B cell (primary cell): ENCODE results near the gene CPLX3. TPM values are rescaled to one million over a fixed set of nuclear protein-coding genes. Genes with fewer than 3 reads are reported as not detected.
A peak's percentile ranks its signal among the peaks of the same experiment; 100 is the strongest.

Source experiments
- ATAC-seq: fragments of 200-7000 bp; cut with Tn5 transposase; one replicate; pipeline ENCODE4 v1.10.0; 2021; ENCODE audit warnings: low read depth, mild to moderate bottlenecking, moderate number of reproducible peaks, moderate library complexity
- CTCF ChIA-PET: fragments of 350-600 bp; sonication (Branson Sonifier 250); formaldehyde crosslinking; loops from one replicate; lab custom pipeline; 2021; ENCODE audit warnings: antibody characterized with exemption, inconsistent platforms; lab: Charles Lee
- POLR2A ChIA-PET: fragments of 350-600 bp; sonication (Branson Sonifier 250); formaldehyde crosslinking; loops from one replicate; lab custom pipeline; 2021; ENCODE audit warnings: antibody characterized with exemption; lab: Charles Lee
- DNase-seq: peaks from one replicate; pipeline ENCODE4 v3.0.0; 2013
- H2AFZ ChIP-seq: 2 replicates; pipeline ENCODE4 v1.6.1; 2012; ENCODE audit warnings: mild to moderate bottlenecking, low read depth, low read length; ENCODE audit not compliant: insufficient read depth, poor library complexity, severe bottlenecking
- H3K27ac ChIP-seq, 2 donors: 1 replicate in 1 of 2; 2 replicates in 1 of 2; pipeline ENCODE4 v1.5.1; 2012 to 2013; ENCODE audit warnings: low read length in 2 of 2, mild to moderate bottlenecking in 2 of 2, moderate library complexity in 1 of 2
- H3K27me3 ChIP-seq, 4 experiments: fragments of 200-600 bp in 1 of 4; sonication (generic) in 1 of 4; replicated peaks in 1 of 4; 1 replicate in 2 of 4; 2 replicates in 2 of 4; pipeline versions ENCODE4 v1.6.1 to v1.7.0; 2013 to 2016; ENCODE audit warnings: low read length in 3 of 4, mild to moderate bottlenecking in 2 of 4, mixed read lengths in 1 of 4, moderate library complexity in 1 of 4; ENCODE audit not compliant: insufficient read depth in 4 of 4, control insufficient read depth in 3 of 4; ENCODE audit errors: control extremely low read depth in 1 of 4
- H3K36me3 ChIP-seq, 2 experiments: replicated peaks in 1 of 2; 1 replicate in 1 of 2; 2 replicates in 1 of 2; pipeline versions ENCODE4 v1.6.1 to v1.7.1; 2013; ENCODE audit warnings: low read length in 1 of 2; ENCODE audit not compliant: insufficient read depth in 2 of 2, control insufficient read depth in 1 of 2; ENCODE audit errors: control extremely low read depth in 1 of 2, extremely low read depth in 1 of 2
- H3K4me1 ChIP-seq, 2 donors: fragments of 200-600 bp in 1 of 2; sonication (generic) in 1 of 2; 1 replicate in 1 of 2; 2 replicates in 1 of 2; pipeline versions ENCODE4 v1.5.1 to v1.6.1; 2013 to 2017; ENCODE audit warnings: low read length in 2 of 2; ENCODE audit not compliant: control insufficient read depth in 2 of 2, insufficient read depth in 2 of 2
- H3K4me2 ChIP-seq: replicated peaks from 2 replicates; pipeline ENCODE3; 2012; ENCODE audit warnings: mild to moderate bottlenecking, low read depth, low read length; ENCODE audit not compliant: poor library complexity, severe bottlenecking
- H3K4me3 ChIP-seq, 5 experiments: fragments of 200-600 bp in 1 of 5; sonication (generic) in 1 of 5; 1 replicate in 3 of 5; 2 replicates in 2 of 5; pipeline versions ENCODE4 v1.5.1 to v1.7.0; 2011 to 2016; ENCODE audit warnings: low read length in 4 of 5, mild to moderate bottlenecking in 4 of 5, low read depth in 2 of 5, control low read depth in 1 of 5, moderate library complexity in 1 of 5; ENCODE audit not compliant: insufficient read depth in 1 of 5; ENCODE audit errors: control extremely low read depth in 1 of 5, extremely low read depth in 1 of 5
- H3K79me2 ChIP-seq: fragments of 200-600 bp; sonication (generic); one replicate; pipeline ENCODE4 v1.6.0; 2016; ENCODE audit warnings: low read length; ENCODE audit not compliant: control insufficient read depth, insufficient read depth
- H3K9ac ChIP-seq: fragments of 200-600 bp; sonication (generic); 2 replicates; pipeline ENCODE4 v1.6.1; 2017; ENCODE audit warnings: mild to moderate bottlenecking, low read length, moderate library complexity
- H3K9me3 ChIP-seq, 3 donors: one replicate each; pipeline versions ENCODE4 v1.6.1 to v1.7.1; 2013; ENCODE audit warnings: low read length in 2 of 3; ENCODE audit not compliant: control insufficient read depth in 2 of 3, insufficient read depth in 1 of 3; ENCODE audit errors: control extremely low read depth in 1 of 3
- H4K20me1 ChIP-seq: 2 replicates; pipeline ENCODE4 v1.6.0; 2012; ENCODE audit warnings: mild to moderate bottlenecking, low read length; ENCODE audit not compliant: insufficient read depth, control insufficient read depth, poor library complexity, severe bottlenecking
- H3K27ac Mint-ChIP-seq: one replicate; pipeline ENCODE4 v1.8.0; 2021; ENCODE audit warnings: mixed read lengths
- H3K27me3 Mint-ChIP-seq: one replicate; pipeline ENCODE4 v1.8.0; 2021; ENCODE audit warnings: mixed read lengths
- H3K4me1 Mint-ChIP-seq: one replicate; pipeline ENCODE4 v1.8.0; 2021; ENCODE audit warnings: mixed read lengths
- H3K4me3 Mint-ChIP-seq: one replicate; pipeline ENCODE4 v1.8.0; 2021; ENCODE audit warnings: mixed read lengths
- H3K9me3 Mint-ChIP-seq: one replicate; pipeline ENCODE4 v1.8.0; 2022; ENCODE audit warnings: mixed read lengths; ENCODE audit not compliant: insufficient read depth
- EZH2 ChIP-seq: IDR thresholded peaks from 2 replicates; pipeline ENCODE4 v1.6.1; 2012; ENCODE audit warnings: borderline replicate concordance, low read depth, mild to moderate bottlenecking, moderate library complexity, low read length; ENCODE audit not compliant: insufficient read depth, poor library complexity, severe bottlenecking
- WGBS: methylation state at CpG from one replicate; pipeline ENCODE4 v1.1.5; 2013; ENCODE audit warnings: missing lambda C conversion rate; ENCODE audit not compliant: insufficient coverage; 5-methylcytosine and 5-hydroxymethylcytosine counted together
- intact Hi-C: fragments of 100-400 bp; cut with micrococcal nuclease; formaldehyde crosslinking; loops from one replicate; pipeline ENCODE4 v1.10.0; 2022
- polyA plus RNA-seq: library from polyadenylated mRNA; depleted of rRNA; stranded (reverse); fragments of >200 nt; gene quantifications from 2 replicates; pipeline ENCODE4 v1.2.3, GENCODE V29; 2012
- total RNA-seq, 2 donors: library from RNA; stranded (reverse); fragments of 120-200 nt in 1 of 2; gene quantifications; 1 replicate in 1 of 2; 2 replicates in 1 of 2; pipeline versions ENCODE4 v1.2.3 to v1.2.4, GENCODE V29; 2013 to 2022
- TF ChIP-seq, protein P1 (sequence below): fragments of 200-600 bp; IDR thresholded peaks from one replicate; pipeline ENCODE4 v1.8.0; 2022; ENCODE audit warnings: antibody characterized with exemption, mild to moderate bottlenecking

CPLX3 gene
- total and polyA plus RNA-seq, 2 donors (not counting 1 experiment from before 2014, with no cell fraction given), result 0.60 TPM; not detected in 1

DNA sequence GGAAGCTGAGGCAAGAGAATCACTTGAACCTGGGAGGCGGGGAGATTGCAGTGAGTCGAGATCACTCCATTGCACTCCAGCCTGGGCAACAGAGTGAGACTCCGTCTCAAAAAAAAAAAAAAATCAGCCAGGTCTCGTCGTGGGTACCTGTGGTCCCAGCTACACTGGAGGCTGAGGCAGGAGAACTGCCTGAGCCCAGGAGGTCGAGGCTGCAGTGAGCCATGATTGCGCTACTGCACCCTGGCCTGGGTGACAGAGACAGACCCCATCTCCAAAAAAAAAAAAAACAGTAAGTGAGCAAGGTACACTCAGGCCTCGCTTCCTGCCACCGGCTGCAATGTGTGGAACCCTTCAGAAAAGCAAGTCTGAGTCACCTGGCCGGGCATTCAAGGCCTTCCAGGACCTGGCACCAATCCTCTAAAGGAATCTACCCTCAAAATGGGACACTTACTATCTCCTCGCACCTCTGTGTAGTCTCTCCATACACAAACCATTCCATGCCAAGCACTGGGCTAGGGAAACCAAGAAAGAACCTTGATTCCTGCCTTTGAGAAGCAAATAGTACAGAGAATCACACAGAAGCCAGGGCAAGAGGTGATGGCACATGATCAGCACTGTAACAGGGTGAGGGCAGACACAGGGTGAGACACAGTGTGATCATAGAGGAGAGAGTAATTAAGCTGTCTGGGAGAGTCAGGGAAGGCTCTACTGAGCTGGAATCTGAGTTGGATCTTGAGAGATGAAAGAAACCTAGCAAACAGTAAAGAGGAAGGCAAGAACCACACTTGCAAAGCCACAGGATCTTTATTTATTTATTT is 37.0 kb downstream of the CPLX3 start:
- POLR2A ChIA-PET, result interaction anchor here (0.6 to 0.7 kb wide), 2 partner anchors 12 to 34 kb away, joined by 3 to 4 read pairs; no protein-coding TSS in a partner anchor
- no peak for DNase-seq
- Histone ChIP-seq H3K9me3 (no peaks in the 10 kb centered on the region), H3K27ac (no peak overlapping the region), H3K9ac (no peak overlapping the region), H3K27me3 (no peaks in the 10 kb centered on the region), H3K4me1 (peaks cover 29 to 35% of the 10 kb centered on the region in 2 donors), H3K4me2 (no peak overlapping the region), H2AFZ (no peak overlapping the region), H3K36me3 (peaks cover 0 to 19% of the 10 kb centered on the region in 2 experiments), H3K79me2 (peaks cover 93% of the 10 kb centered on the region), H3K4me3 (no peak overlapping the region), H4K20me1 (peaks cover 92% of the 10 kb centered on the region)
- no peak for ATAC-seq
- H3K27me3 Mint-ChIP-seq, result no peaks in the 10 kb centered on the region
- intact Hi-C loops, result no loop called here
- TF ChIP-seq, protein P1, sequence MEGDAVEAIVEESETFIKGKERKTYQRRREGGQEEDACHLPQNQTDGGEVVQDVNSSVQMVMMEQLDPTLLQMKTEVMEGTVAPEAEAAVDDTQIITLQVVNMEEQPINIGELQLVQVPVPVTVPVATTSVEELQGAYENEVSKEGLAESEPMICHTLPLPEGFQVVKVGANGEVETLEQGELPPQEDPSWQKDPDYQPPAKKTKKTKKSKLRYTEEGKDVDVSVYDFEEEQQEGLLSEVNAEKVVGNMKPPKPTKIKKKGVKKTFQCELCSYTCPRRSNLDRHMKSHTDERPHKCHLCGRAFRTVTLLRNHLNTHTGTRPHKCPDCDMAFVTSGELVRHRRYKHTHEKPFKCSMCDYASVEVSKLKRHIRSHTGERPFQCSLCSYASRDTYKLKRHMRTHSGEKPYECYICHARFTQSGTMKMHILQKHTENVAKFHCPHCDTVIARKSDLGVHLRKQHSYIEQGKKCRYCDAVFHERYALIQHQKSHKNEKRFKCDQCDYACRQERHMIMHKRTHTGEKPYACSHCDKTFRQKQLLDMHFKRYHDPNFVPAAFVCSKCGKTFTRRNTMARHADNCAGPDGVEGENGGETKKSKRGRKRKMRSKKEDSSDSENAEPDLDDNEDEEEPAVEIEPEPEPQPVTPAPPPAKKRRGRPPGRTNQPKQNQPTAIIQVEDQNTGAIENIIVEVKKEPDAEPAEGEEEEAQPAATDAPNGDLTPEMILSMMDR, result no peak
- TF ChIP-seq EZH2, result no peak
- no peak overlapping the region for H3K4me3 Mint-ChIP-seq
- peaks cover 55% of the 10 kb centered on the region for H3K4me1 Mint-ChIP-seq
- no peaks in the 10 kb centered on the region for H3K9me3 Mint-ChIP-seq
- CTCF ChIA-PET, result no interaction called here
- peak overlapping the region; percentile 3 for H3K27ac Mint-ChIP-seq
- WGBS, result 87% methylated on average over 10 of the region's 11 CpGs

- H3K9ac ChIP-seq, result no peak overlapping the region
- Mint-ChIP-seq H3K27ac (no peak overlapping the region), H3K4me1 (peaks cover 55% of the 10 kb centered on the region), H3K4me3 (no peak overlapping the region), H3K27me3 (no peaks in the 10 kb centered on the region), H3K9me3 (no peaks in the 10 kb centered on the region)
- H3K9me3 ChIP-seq, result no peaks in the 10 kb centered on the region
- 86% methylated on average over 5 of the region's 6 CpGs for WGBS
- H3K27me3 ChIP-seq, result no peaks in the 10 kb centered on the region
- TF ChIP-seq, protein P1, result no peak
- no peak for TF ChIP-seq EZH2
- H3K4me1 ChIP-seq, result peaks cover 28 to 34% of the 10 kb centered on the region in 2 donors
- no peak overlapping the region for H3K27ac ChIP-seq
- DNase-seq (no peak), ATAC-seq (no peak)
- no peak overlapping the region for H3K4me3 ChIP-seq
- CTCF ChIA-PET, result interaction anchor here (7.3 kb wide), 1 partner anchor 37 kb away, joined by 40 read pairs; no protein-coding TSS in a partner anchor
- peaks cover 91% of the 10 kb centered on the region for H4K20me1 ChIP-seq
- H2AFZ ChIP-seq, result no peak overlapping the region
- peaks cover 93% of the 10 kb centered on the region for H3K79me2 ChIP-seq
- intact Hi-C loops, result no loop called here
- H3K4me2 ChIP-seq, result no peak overlapping the region
- peaks cover 0 to 17% of the 10 kb centered on the region in 2 experiments for H3K36me3 ChIP-seq
- POLR2A ChIA-PET, result interaction anchor here (0.6 kb wide), 1 partner anchor 828 kb away, joined by 6 read pairs; no protein-coding TSS in a partner anchor
Observed at GRCh38 chr15:74864296-74864695, 37.9 kb downstream of the CPLX3 start.
